HFF-Myc (cell line): ENCODE measurements around the gene NCOA3.

Experiments
- DNase-seq: peaks from one replicate; pipeline ENCODE4 v3.0.0-alpha.2; 2011; ENCODE audit warnings: low read depth; ENCODE audit errors: extremely low read depth
- H3K4me3 ChIP-seq: replicated peaks from 2 replicates; pipeline ENCODE4 v1.5.1; 2011; ENCODE audit warnings: low read depth, mild to moderate bottlenecking, control low read depth, low read length
- CTCF ChIP-seq: IDR thresholded peaks from 2 replicates; pipeline ENCODE4 v1.5.1; 2012; ENCODE audit warnings: mild to moderate bottlenecking, low read depth, low read length, control low read depth; ENCODE audit errors: missing control alignments

Gene NCOA3

GRCh38 chr20:47629907-47630306 lies 128.2 kb downstream of the NCOA3 start:
- DNase-seq = no peak
- TF ChIP-seq CTCF = no peak
- H3K4me3 ChIP-seq = no peak overlapping the region

- H3K4me3 ChIP-seq = no peak overlapping the region
- no peak for TF ChIP-seq CTCF
- DNase-seq = no peak
Observed at GRCh38 chr20:47631078-47631477, 129.4 kb downstream of the NCOA3 start.

- TF ChIP-seq CTCF = no peak
- H3K4me3 ChIP-seq = no peak overlapping the region
- DNase-seq = no peak
Observed at GRCh38 chr20:47635256-47635655, 133.6 kb downstream of the NCOA3 start.

- H3K4me3 ChIP-seq = no peak overlapping the region
- no peak for TF ChIP-seq CTCF
- DNase-seq = no peak
Observed at GRCh38 chr20:47638851-47639250, 137.2 kb downstream of the NCOA3 start.

GRCh38 chr20:47642118-47642517 lies 140.4 kb downstream of the NCOA3 start:
- no peak for TF ChIP-seq CTCF
- no peak for DNase-seq
- no peak overlapping the region for H3K4me3 ChIP-seq

- DNase-seq = no peak
- no peak overlapping the region for H3K4me3 ChIP-seq
- no peak for TF ChIP-seq CTCF
Observed at GRCh38 chr20:47642624-47643023, 140.9 kb downstream of the NCOA3 start.

- H3K4me3 ChIP-seq = no peak overlapping the region
- DNase-seq = no peak
- no peak for TF ChIP-seq CTCF
Observed at GRCh38 chr20:47645632-47646031, 143.9 kb downstream of the NCOA3 start.
